ENCODE data around the gene AGAP2. TPM values are rescaled to one million over a fixed set of nuclear protein-coding genes. Genes with fewer than 3 reads are reported as not detected.

AGAP2 gene
- total and polyA plus RNA-seq, 9 donors = 3.2 to 13.1 (median 10.7) TPM

DNA sequence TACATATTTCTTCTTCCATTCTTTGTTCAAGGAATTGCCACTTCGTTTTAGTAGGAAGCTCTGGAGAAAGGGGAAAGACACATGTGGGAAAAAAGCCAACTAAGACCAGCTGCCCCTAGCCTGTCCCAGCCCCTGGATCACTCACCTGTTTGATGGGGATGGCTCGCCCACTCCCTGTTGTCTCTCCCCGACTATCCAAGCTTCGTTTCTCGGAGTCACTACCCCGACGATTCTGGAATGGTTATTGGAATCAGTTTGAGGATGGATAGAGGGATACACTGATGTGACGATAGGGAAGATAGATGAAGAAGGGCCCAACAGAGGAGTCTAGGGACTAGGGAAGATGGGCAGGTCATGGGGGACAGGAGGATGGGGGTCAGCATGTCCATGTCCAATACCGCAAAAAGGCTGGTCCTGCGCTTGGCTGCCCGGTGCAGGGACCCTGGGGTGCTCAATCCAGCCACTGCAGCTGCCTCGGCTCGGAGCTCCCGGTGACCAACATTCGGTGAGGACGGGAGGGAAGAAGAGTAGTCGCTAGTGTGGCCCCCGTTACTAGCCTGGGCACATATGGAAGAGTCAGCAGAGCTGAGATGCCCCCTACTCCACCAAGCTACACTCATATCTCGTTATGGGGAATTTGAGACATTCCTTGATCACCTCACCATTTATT, 7.0 kb downstream of the AGAP2 start:
- Histone ChIP-seq H3K27me3 (ENCODE audit: control insufficient read depth, insufficient read depth, low read length) (peaks cover 31% of the 10 kb centered on the region), H3K4me1 (ENCODE audit: control insufficient read depth, insufficient read depth, low read length) (peaks cover 51% of the 10 kb centered on the region)

DNA sequence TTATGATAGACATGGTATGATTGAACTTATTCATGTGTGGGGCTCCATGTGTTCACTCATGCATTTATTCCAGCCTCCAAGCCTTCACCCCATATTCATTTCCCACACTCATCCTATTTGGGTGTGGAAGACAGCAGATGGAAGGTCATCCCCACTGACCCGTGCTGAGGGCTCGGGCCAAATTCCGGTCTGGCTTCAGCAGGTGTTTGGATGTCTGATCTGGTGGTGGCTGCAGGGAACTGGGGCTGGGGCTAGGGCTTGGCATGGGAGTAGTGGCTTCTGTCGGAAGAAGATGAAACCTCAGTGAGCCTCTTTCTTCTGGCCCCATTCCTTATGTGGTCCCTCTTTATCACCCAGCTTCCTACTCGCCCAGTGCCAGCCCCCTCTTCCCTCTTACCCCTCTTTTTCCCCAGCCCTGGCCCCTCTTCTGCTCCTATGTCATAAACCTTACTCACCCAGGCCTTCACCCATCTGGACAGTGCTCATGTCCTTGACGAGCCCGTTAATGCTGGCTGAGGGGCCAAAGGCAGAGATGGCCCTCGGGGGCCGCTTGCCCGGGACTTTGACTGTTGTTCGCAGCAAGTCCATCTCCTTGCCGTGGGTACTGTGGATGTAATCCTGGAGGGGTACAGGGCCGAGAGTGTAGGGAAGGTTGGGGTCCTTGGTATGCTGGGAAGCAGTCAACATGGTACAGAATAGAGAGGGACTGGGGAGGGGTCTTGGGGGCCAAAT, 8.0 kb downstream of the AGAP2 start:
- Histone ChIP-seq H3K36me3 (ENCODE audit: control insufficient read depth, insufficient read depth, low read length) (peaks cover 14% of the 10 kb centered on the region), H3K27me3 (ENCODE audit: control insufficient read depth, insufficient read depth, low read length) (peaks cover 25% of the 10 kb centered on the region), H3K27ac (ENCODE audit: low read length) (no peak overlapping the region), H3K4me1 (ENCODE audit: control insufficient read depth, insufficient read depth, low read length) (peaks cover 48% of the 10 kb centered on the region), H3K9me3 (replicated peaks; ENCODE audit: control insufficient read depth, low read depth, low read length) (no peaks in the 10 kb centered on the region), H3K4me3 (ENCODE audit: low read length) (no peak overlapping the region)
- DNase-seq = no peak
- WGBS (ENCODE audit: insufficient coverage) = 78% methylated on average over 10 of the region's 13 CpGs

More for the DNA sequence above, 7.0 kb downstream of the AGAP2 start:
- no peak for DNase-seq
- Histone ChIP-seq H3K4me3 (ENCODE audit: low read length) (no peak overlapping the region), H3K9me3 (replicated peaks; ENCODE audit: control insufficient read depth, low read depth, low read length) (no peaks in the 10 kb centered on the region), H3K27ac (ENCODE audit: low read length) (no peak overlapping the region), H3K36me3 (ENCODE audit: control insufficient read depth, insufficient read depth, low read length) (peaks cover 14% of the 10 kb centered on the region)
- 90% methylated on average over 13 of the region's 19 CpGs for WGBS (ENCODE audit: insufficient coverage)

DNA sequence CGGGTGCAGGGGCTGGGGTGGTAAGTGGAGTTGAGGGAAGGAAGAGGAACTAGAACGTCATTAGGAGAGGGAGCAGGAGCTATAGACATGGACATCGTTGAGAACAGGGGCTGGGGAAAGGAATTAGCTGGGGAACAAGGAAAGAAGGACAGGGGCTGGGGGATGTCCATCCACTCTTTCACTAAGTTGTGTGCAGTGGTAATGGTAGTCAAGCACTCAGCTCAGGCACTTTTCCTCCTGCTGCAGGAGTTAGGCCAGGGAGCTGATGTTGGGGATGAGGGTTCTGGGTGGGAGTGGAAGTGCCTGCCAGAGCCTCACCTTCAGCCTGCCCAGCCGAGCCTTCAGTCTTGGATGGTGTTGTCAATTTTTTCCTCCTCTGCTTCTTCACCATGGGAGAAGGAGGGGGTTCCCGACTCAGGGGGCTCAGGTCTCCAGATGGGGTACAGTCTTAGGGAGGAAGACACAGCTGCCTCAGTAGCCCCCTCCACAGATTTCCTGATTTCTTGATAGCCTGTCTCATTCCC, 9.2 kb downstream of the AGAP2 start:
- WGBS (ENCODE audit: insufficient coverage) = 50% methylated on average over 3 of the region's 5 CpGs
- Histone ChIP-seq H3K27me3 (ENCODE audit: control insufficient read depth, insufficient read depth, low read length) (peaks cover 23% of the 10 kb centered on the region), H3K27ac (ENCODE audit: low read length) (no peak overlapping the region), H3K4me3 (ENCODE audit: low read length) (no peak overlapping the region), H3K36me3 (ENCODE audit: control insufficient read depth, insufficient read depth, low read length) (peaks cover 14% of the 10 kb centered on the region), H3K4me1 (ENCODE audit: control insufficient read depth, insufficient read depth, low read length) (peaks cover 37% of the 10 kb centered on the region), H3K9me3 (replicated peaks; ENCODE audit: control insufficient read depth, low read depth, low read length) (no peaks in the 10 kb centered on the region)
- no peak for DNase-seq

DNA sequence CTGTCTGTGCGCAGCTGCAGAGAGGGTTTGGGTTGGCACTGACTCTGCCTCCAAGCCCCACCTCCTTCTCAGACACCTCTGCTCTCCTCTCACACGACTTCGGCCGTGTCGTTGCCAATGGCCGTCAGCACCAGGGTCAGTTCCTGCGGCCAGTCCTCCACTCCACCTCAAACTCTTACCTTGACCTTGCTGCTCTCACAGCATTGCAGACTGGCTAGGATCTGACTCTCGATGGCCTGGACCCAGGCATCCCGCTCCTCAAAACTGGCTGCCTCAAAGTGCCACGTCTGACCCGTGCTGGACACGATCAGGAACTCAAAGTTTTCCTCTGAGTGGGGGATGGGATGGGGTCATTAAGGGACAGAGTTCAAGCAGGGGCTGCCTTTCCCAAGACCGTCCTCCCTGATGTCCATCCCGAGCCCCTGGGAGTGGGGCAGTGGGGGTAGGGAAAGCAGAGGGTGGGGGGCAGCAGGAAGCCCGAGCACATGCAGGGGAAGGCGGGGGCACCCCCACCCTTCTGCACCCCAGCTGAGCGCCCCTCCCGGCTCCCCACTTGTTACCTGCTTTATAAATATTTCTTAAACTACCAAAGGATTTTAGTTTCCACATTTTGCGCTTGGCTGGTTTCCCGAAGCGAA, 10.7 kb downstream of the AGAP2 start:
- Histone ChIP-seq H3K27ac (ENCODE audit: low read length) (no peak overlapping the region), H3K4me1 (ENCODE audit: control insufficient read depth, insufficient read depth, low read length) (peaks cover 23% of the 10 kb centered on the region), H3K27me3 (ENCODE audit: control insufficient read depth, insufficient read depth, low read length) (peaks cover 21% of the 10 kb centered on the region), H3K36me3 (ENCODE audit: control insufficient read depth, insufficient read depth, low read length) (peaks cover 12% of the 10 kb centered on the region), H3K4me3 (ENCODE audit: low read length) (no peak overlapping the region), H3K9me3 (replicated peaks; ENCODE audit: control insufficient read depth, low read depth, low read length) (no peaks in the 10 kb centered on the region)
- peak; percentile 29 for DNase-seq
- 41% methylated on average over 13 of the region's 21 CpGs for WGBS (ENCODE audit: insufficient coverage)

DNA sequence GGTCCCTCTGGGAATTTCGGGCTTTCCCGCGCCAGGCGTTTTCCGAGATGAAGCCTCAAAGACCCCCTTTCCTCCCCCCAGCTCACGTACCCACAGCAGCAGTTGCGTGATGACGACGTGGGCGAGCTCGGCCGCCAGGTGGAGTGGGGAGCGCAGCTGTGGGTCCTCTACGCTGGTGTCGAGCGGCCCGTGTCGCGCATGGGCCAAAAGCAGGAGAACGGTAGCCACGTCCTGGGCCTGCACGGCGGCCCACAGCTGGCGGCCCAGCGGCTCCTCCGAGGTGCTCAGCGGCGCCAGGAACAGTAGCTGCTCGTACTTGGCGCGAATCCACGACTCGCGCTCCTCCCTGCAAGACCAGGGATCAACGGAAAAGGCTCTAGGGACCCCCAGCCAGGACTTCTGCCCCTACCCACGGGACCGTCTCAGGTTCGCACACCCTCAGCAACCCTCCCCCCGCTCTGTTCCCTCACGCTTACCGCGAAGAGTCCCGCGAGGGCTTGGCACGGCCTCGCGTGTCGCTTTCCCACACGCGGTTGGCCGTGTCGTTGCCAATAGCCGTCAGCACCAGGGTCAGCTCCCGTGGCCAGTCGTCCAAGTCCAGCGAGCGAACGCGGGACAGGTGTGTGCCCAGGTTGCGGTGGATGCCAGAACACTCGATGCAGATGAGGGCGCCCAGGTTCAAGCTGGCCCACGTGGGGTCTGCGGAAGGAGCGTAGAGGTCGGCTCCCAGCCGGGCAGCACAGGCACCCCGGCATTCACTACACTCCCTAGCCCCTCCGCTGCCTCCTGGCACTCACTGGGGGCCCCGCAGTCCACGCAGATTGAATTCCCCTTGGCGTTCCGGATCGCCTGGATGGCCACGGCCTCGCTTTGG, 11.4 kb downstream of the AGAP2 start:
- peaks cover 21% of the 10 kb centered on the region for H3K27me3 ChIP-seq (ENCODE audit: control insufficient read depth, insufficient read depth, low read length)
- DNase-seq = peak; percentile 73
- peak overlapping the region; percentile 62 for H3K4me3 ChIP-seq (ENCODE audit: low read length)
- H3K4me1 ChIP-seq (ENCODE audit: control insufficient read depth, insufficient read depth, low read length) = peaks cover 23% of the 10 kb centered on the region
- peak overlapping the region; percentile 55 for H3K27ac ChIP-seq (ENCODE audit: low read length)
- peaks cover 11% of the 10 kb centered on the region for H3K36me3 ChIP-seq (ENCODE audit: control insufficient read depth, insufficient read depth, low read length)
- 19% methylated on average over 70 of the region's 76 CpGs for WGBS (ENCODE audit: insufficient coverage)
- no peaks in the 10 kb centered on the region for H3K9me3 ChIP-seq (replicated peaks; ENCODE audit: control insufficient read depth, low read depth, low read length)

DNA sequence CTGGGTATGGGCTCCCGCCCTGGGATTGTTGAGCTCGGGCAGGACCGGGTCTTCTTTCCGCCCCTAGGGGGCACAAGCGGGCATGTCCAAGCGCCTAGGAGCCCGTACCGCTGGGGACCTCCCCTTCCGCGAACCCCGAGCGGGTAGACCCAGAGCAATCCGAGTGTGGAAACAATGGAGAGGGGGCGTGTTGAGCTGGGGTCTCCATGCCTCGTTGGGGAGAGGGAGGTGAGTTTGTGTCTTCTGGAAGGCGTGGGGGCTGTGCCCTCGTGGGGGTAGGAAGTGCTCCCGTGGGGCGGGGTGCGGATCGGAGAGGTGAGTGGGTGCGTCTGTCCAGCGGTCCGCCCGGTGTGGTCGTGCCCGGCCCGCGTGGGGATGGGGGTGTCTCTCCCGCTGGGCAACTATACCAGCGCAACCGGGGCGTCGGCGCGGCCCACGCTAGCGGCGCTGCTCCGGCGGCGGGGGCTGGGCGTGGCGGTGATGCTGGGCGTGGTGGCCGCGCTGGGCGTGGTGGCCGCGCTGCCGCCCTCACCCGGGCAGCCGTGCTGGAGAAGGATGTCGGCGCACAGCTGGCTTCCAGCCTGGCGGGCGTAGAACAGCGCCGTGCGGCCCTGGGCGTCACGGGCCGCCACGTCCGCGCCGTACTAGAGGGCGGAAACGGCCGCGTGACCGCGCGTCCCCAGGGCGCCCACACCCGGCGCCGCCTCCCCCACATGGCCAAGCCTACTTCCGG, 12.2 kb downstream of the AGAP2 start:
- Histone ChIP-seq H3K9me3 (replicated peaks; ENCODE audit: control insufficient read depth, low read depth, low read length) (no peaks in the 10 kb centered on the region), H3K4me1 (ENCODE audit: control insufficient read depth, insufficient read depth, low read length) (peaks cover 23% of the 10 kb centered on the region), H3K27me3 (ENCODE audit: control insufficient read depth, insufficient read depth, low read length) (peaks cover 21% of the 10 kb centered on the region), H3K27ac (ENCODE audit: low read length) (peak overlapping the region; percentile 62), H3K4me3 (ENCODE audit: low read length) (peak overlapping the region; percentile 62), H3K36me3 (ENCODE audit: control insufficient read depth, insufficient read depth, low read length) (peaks cover 15% of the 10 kb centered on the region)
- WGBS (ENCODE audit: insufficient coverage) = 10% methylated on average over 69 of the region's 79 CpGs
- DNase-seq = peak; percentile 80

DNA sequence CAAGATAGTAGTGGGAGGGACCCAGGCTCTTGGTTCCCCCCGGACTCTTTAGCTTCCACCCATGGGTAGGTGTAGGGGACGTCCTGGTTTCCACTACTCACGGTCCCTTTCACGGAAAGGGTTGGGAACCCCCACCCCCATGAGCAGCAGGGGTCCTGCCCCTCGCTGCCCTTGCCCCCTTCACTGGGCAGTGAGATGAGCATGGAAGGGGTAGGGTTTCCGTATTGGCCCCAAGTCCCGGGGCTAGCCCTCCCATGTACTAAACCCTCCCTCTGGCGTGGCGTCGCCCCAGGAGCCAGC, 12.7 kb downstream of the AGAP2 start:
- Histone ChIP-seq H3K4me3 (ENCODE audit: low read length) (peak overlapping the region; percentile 62), H3K9me3 (replicated peaks; ENCODE audit: control insufficient read depth, low read depth, low read length) (no peaks in the 10 kb centered on the region), H3K27ac (ENCODE audit: low read length) (no peak overlapping the region), H3K4me1 (ENCODE audit: control insufficient read depth, insufficient read depth, low read length) (peaks cover 23% of the 10 kb centered on the region), H3K36me3 (ENCODE audit: control insufficient read depth, insufficient read depth, low read length) (peaks cover 20% of the 10 kb centered on the region), H3K27me3 (ENCODE audit: control insufficient read depth, insufficient read depth, low read length) (peaks cover 21% of the 10 kb centered on the region)
- no peak for DNase-seq
- 20% methylated on average over 1 of the region's 10 CpGs for WGBS (ENCODE audit: insufficient coverage)

DNA sequence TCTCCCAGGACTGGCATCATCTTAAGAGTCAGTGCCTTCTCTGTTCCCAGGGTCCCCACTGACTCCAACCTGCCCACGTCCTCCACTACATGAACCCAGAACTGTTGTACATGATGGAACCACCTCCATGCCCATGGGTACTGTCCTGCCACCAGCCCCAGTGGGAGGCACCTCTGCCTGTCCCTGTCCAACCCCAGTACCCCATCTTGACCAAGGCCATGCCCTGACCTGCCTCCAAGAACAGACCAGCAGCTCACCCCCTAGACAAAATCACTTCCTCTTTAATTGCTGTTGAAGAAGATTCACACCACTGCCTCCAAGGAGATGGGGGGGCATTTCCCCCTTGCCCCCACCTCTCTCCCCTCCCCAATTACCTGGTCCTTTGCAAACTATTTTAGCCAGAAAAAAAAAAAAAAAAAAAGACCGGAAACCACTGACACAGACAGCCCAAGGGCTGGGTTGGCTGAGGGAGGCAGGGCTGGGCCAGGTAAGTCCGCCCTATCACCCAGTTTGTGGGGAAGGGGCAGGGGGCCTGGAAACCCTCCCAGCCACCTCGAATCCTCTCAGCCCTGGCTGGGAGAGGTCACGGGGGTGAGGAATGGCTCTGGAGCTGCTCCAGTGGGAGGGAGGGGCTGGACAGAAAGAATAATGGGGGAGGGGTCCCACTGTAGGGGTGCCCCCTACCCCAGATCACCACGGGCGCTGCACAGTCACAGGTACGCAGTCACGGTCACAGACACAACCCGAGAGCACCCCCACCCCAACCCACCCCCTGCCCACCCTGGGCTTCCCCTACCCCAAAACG, 13.4 kb downstream of the AGAP2 start:
- Histone ChIP-seq H3K36me3 (ENCODE audit: control insufficient read depth, insufficient read depth, low read length) (peaks cover 27% of the 10 kb centered on the region), H3K9me3 (replicated peaks; ENCODE audit: control insufficient read depth, low read depth, low read length) (no peaks in the 10 kb centered on the region), H3K4me1 (ENCODE audit: control insufficient read depth, insufficient read depth, low read length) (peaks cover 20% of the 10 kb centered on the region), H3K27ac (ENCODE audit: low read length) (no peak overlapping the region), H3K27me3 (ENCODE audit: control insufficient read depth, insufficient read depth, low read length) (peaks cover 21% of the 10 kb centered on the region), H3K4me3 (ENCODE audit: low read length) (no peak overlapping the region)
- peak; percentile 9 for DNase-seq
- 82% methylated on average over 1 of the region's 11 CpGs for WGBS (ENCODE audit: insufficient coverage)
